B cell (primary cell): ENCODE data around the gene TMEM132D. TPM values are rescaled to one million over a fixed set of nuclear protein-coding genes. Genes with fewer than 3 reads are reported as not detected.

Source experiments
- ATAC-seq: fragments of 200-7000 bp; cut with Tn5 transposase; one replicate; pipeline ENCODE4 v1.10.0; 2021; ENCODE audit warnings: low read depth, mild to moderate bottlenecking, moderate number of reproducible peaks, moderate library complexity
- CTCF ChIA-PET: fragments of 350-600 bp; sonication (Branson Sonifier 250); formaldehyde crosslinking; loops from one replicate; lab custom pipeline; 2021; ENCODE audit warnings: antibody characterized with exemption, inconsistent platforms; lab: Charles Lee
- POLR2A ChIA-PET: fragments of 350-600 bp; sonication (Branson Sonifier 250); formaldehyde crosslinking; loops from one replicate; lab custom pipeline; 2021; ENCODE audit warnings: antibody characterized with exemption; lab: Charles Lee
- DNase-seq: peaks from one replicate; pipeline ENCODE4 v3.0.0; 2013
- H2AFZ ChIP-seq: 2 replicates; pipeline ENCODE4 v1.6.1; 2012; ENCODE audit warnings: mild to moderate bottlenecking, low read depth, low read length; ENCODE audit not compliant: insufficient read depth, poor library complexity, severe bottlenecking
- H3K27ac ChIP-seq, 2 donors: 1 replicate in 1 of 2; 2 replicates in 1 of 2; pipeline ENCODE4 v1.5.1; 2012 to 2013; ENCODE audit warnings: low read length in 2 of 2, mild to moderate bottlenecking in 2 of 2, moderate library complexity in 1 of 2
- H3K27me3 ChIP-seq, 4 experiments: fragments of 200-600 bp in 1 of 4; sonication (generic) in 1 of 4; replicated peaks in 1 of 4; 1 replicate in 2 of 4; 2 replicates in 2 of 4; pipeline versions ENCODE4 v1.6.1 to v1.7.0; 2013 to 2016; ENCODE audit warnings: low read length in 3 of 4, mild to moderate bottlenecking in 2 of 4, mixed read lengths in 1 of 4, moderate library complexity in 1 of 4; ENCODE audit not compliant: insufficient read depth in 4 of 4, control insufficient read depth in 3 of 4; ENCODE audit errors: control extremely low read depth in 1 of 4
- H3K36me3 ChIP-seq, 2 experiments: replicated peaks in 1 of 2; 1 replicate in 1 of 2; 2 replicates in 1 of 2; pipeline versions ENCODE4 v1.6.1 to v1.7.1; 2013; ENCODE audit warnings: low read length in 1 of 2; ENCODE audit not compliant: insufficient read depth in 2 of 2, control insufficient read depth in 1 of 2; ENCODE audit errors: control extremely low read depth in 1 of 2, extremely low read depth in 1 of 2
- H3K4me1 ChIP-seq, 2 donors: fragments of 200-600 bp in 1 of 2; sonication (generic) in 1 of 2; 1 replicate in 1 of 2; 2 replicates in 1 of 2; pipeline versions ENCODE4 v1.5.1 to v1.6.1; 2013 to 2017; ENCODE audit warnings: low read length in 2 of 2; ENCODE audit not compliant: control insufficient read depth in 2 of 2, insufficient read depth in 2 of 2
- H3K4me2 ChIP-seq: replicated peaks from 2 replicates; pipeline ENCODE3; 2012; ENCODE audit warnings: mild to moderate bottlenecking, low read depth, low read length; ENCODE audit not compliant: poor library complexity, severe bottlenecking
- H3K4me3 ChIP-seq, 5 experiments: fragments of 200-600 bp in 1 of 5; sonication (generic) in 1 of 5; 1 replicate in 3 of 5; 2 replicates in 2 of 5; pipeline versions ENCODE4 v1.5.1 to v1.7.0; 2011 to 2016; ENCODE audit warnings: low read length in 4 of 5, mild to moderate bottlenecking in 4 of 5, low read depth in 2 of 5, control low read depth in 1 of 5, moderate library complexity in 1 of 5; ENCODE audit not compliant: insufficient read depth in 1 of 5; ENCODE audit errors: control extremely low read depth in 1 of 5, extremely low read depth in 1 of 5
- H3K79me2 ChIP-seq: fragments of 200-600 bp; sonication (generic); one replicate; pipeline ENCODE4 v1.6.0; 2016; ENCODE audit warnings: low read length; ENCODE audit not compliant: control insufficient read depth, insufficient read depth
- H3K9ac ChIP-seq: fragments of 200-600 bp; sonication (generic); 2 replicates; pipeline ENCODE4 v1.6.1; 2017; ENCODE audit warnings: mild to moderate bottlenecking, low read length, moderate library complexity
- H3K9me3 ChIP-seq, 3 donors: one replicate each; pipeline versions ENCODE4 v1.6.1 to v1.7.1; 2013; ENCODE audit warnings: low read length in 2 of 3; ENCODE audit not compliant: control insufficient read depth in 2 of 3, insufficient read depth in 1 of 3; ENCODE audit errors: control extremely low read depth in 1 of 3
- H4K20me1 ChIP-seq: 2 replicates; pipeline ENCODE4 v1.6.0; 2012; ENCODE audit warnings: mild to moderate bottlenecking, low read length; ENCODE audit not compliant: insufficient read depth, control insufficient read depth, poor library complexity, severe bottlenecking
- H3K27ac Mint-ChIP-seq: one replicate; pipeline ENCODE4 v1.8.0; 2021; ENCODE audit warnings: mixed read lengths
- H3K27me3 Mint-ChIP-seq: one replicate; pipeline ENCODE4 v1.8.0; 2021; ENCODE audit warnings: mixed read lengths
- H3K4me1 Mint-ChIP-seq: one replicate; pipeline ENCODE4 v1.8.0; 2021; ENCODE audit warnings: mixed read lengths
- H3K4me3 Mint-ChIP-seq: one replicate; pipeline ENCODE4 v1.8.0; 2021; ENCODE audit warnings: mixed read lengths
- H3K9me3 Mint-ChIP-seq: one replicate; pipeline ENCODE4 v1.8.0; 2022; ENCODE audit warnings: mixed read lengths; ENCODE audit not compliant: insufficient read depth
- EZH2 ChIP-seq: IDR thresholded peaks from 2 replicates; pipeline ENCODE4 v1.6.1; 2012; ENCODE audit warnings: borderline replicate concordance, low read depth, mild to moderate bottlenecking, moderate library complexity, low read length; ENCODE audit not compliant: insufficient read depth, poor library complexity, severe bottlenecking
- WGBS: methylation state at CpG from one replicate; pipeline ENCODE4 v1.1.5; 2013; ENCODE audit warnings: missing lambda C conversion rate; ENCODE audit not compliant: insufficient coverage; 5-methylcytosine and 5-hydroxymethylcytosine counted together
- intact Hi-C: fragments of 100-400 bp; cut with micrococcal nuclease; formaldehyde crosslinking; loops from one replicate; pipeline ENCODE4 v1.10.0; 2022
- polyA plus RNA-seq: library from polyadenylated mRNA; depleted of rRNA; stranded (reverse); fragments of >200 nt; gene quantifications from 2 replicates; pipeline ENCODE4 v1.2.3, GENCODE V29; 2012
- total RNA-seq, 2 donors: library from RNA; stranded (reverse); fragments of 120-200 nt in 1 of 2; gene quantifications; 1 replicate in 1 of 2; 2 replicates in 1 of 2; pipeline versions ENCODE4 v1.2.3 to v1.2.4, GENCODE V29; 2013 to 2022
- TF ChIP-seq, protein P1 (sequence below): fragments of 200-600 bp; IDR thresholded peaks from one replicate; pipeline ENCODE4 v1.8.0; 2022; ENCODE audit warnings: antibody characterized with exemption, mild to moderate bottlenecking

Gene TMEM132D
- total and polyA plus RNA-seq, 2 donors (not counting 1 experiment from before 2014, with no cell fraction given), result not detected

DNA sequence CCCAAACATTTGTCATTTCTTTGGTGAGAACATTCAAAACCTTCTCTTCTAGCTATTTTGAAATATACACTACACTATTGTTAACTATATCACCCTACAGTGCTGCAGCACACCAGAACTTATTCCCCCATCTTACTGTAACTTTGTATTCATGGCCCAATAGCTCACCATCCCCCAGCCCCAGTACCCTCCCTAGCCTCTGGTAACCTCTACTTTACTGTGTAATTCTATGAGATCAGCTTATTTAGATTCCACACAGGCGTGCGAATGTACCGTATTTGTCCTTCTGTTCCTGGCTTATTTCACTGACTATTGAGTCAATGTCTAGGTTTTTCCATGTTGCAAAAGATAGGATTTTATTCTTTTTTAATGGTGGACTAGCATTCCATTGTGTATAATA lies 469.0 kb downstream of the TMEM132D start:
- Mint-ChIP-seq H3K4me1 (no peaks in the 10 kb centered on the region), H3K27me3 (no peaks in the 10 kb centered on the region), H3K9me3 (peaks cover 2% of the 10 kb centered on the region), H3K27ac (no peak overlapping the region), H3K4me3 (no peak overlapping the region)
- Histone ChIP-seq H3K9me3 (peaks cover 0 to 10% (median 0%) of the 10 kb centered on the region in 3 donors), H3K27ac (no peak overlapping the region), H3K36me3 (no peaks in the 10 kb centered on the region), H3K27me3 (no peaks in the 10 kb centered on the region), H3K9ac (no peak overlapping the region), H3K4me3 (no peak overlapping the region), H3K4me2 (no peak overlapping the region), H3K4me1 (no peaks in the 10 kb centered on the region), H2AFZ (no peak overlapping the region), H3K79me2 (no peaks in the 10 kb centered on the region), H4K20me1 (no peaks in the 10 kb centered on the region)
- intact Hi-C loops, result no loop called here
- DNase-seq (no peak), ATAC-seq (no peak)
- no CpG with 5 or more reads among the region's 3 CpGs for WGBS
- no peak for TF ChIP-seq EZH2
- TF ChIP-seq, protein P1, sequence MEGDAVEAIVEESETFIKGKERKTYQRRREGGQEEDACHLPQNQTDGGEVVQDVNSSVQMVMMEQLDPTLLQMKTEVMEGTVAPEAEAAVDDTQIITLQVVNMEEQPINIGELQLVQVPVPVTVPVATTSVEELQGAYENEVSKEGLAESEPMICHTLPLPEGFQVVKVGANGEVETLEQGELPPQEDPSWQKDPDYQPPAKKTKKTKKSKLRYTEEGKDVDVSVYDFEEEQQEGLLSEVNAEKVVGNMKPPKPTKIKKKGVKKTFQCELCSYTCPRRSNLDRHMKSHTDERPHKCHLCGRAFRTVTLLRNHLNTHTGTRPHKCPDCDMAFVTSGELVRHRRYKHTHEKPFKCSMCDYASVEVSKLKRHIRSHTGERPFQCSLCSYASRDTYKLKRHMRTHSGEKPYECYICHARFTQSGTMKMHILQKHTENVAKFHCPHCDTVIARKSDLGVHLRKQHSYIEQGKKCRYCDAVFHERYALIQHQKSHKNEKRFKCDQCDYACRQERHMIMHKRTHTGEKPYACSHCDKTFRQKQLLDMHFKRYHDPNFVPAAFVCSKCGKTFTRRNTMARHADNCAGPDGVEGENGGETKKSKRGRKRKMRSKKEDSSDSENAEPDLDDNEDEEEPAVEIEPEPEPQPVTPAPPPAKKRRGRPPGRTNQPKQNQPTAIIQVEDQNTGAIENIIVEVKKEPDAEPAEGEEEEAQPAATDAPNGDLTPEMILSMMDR, result no peak
- ChIA-PET CTCF (no interaction called here), POLR2A (no interaction called here)

GRCh38 chr12:129428240-129428936 lies 475.4 kb downstream of the TMEM132D start:
- Mint-ChIP-seq H3K4me1 (no peaks in the 10 kb centered on the region), H3K27ac (no peak overlapping the region), H3K9me3 (no peaks in the 10 kb centered on the region), H3K4me3 (no peak overlapping the region), H3K27me3 (no peaks in the 10 kb centered on the region)
- H3K9ac ChIP-seq, result no peak overlapping the region
- no peaks in the 10 kb centered on the region for H3K4me1 ChIP-seq
- POLR2A ChIA-PET, result no interaction called here
- H3K36me3 ChIP-seq, result no peaks in the 10 kb centered on the region
- intact Hi-C loops, result no loop called here
- no peak overlapping the region for H2AFZ ChIP-seq
- ATAC-seq (no peak), DNase-seq (no peak)
- no peak overlapping the region for H3K4me2 ChIP-seq
- H3K27ac ChIP-seq, result no peak overlapping the region
- no peaks in the 10 kb centered on the region for H4K20me1 ChIP-seq
- H3K79me2 ChIP-seq, result no peaks in the 10 kb centered on the region
- TF ChIP-seq, protein P1, result no peak
- TF ChIP-seq EZH2, result no peak
- CTCF ChIA-PET, result no interaction called here
- 87% methylated on average over 2 of the region's 5 CpGs for WGBS
- H3K9me3 ChIP-seq, result peaks cover 0 to 13% (median 0%) of the 10 kb centered on the region in 3 donors
- no peak overlapping the region for H3K4me3 ChIP-seq
- H3K27me3 ChIP-seq, result no peaks in the 10 kb centered on the region
